ENCODE results near the gene CERS6.

DNA sequence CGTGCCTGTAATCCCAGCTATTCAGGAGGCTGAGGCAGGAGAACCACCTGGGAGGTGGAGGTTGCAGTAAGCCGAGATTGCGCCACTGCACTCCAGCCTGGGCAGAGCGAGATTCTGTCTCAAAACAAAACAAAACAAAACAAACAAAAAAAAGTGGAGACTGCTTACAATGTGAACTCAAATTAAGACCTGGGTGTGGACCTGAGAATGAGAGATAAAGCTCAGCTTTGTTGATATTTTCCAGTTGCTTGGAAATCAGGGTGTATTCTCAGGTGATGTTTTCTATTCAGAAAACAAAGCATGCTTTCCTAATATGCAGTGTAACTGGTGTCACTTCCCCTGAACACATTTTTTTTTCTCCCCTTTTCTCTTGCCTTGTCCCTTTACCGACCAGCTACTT is 5.3 kb upstream of the CERS6 start:
- TF ChIP-seq, protein P1, sequence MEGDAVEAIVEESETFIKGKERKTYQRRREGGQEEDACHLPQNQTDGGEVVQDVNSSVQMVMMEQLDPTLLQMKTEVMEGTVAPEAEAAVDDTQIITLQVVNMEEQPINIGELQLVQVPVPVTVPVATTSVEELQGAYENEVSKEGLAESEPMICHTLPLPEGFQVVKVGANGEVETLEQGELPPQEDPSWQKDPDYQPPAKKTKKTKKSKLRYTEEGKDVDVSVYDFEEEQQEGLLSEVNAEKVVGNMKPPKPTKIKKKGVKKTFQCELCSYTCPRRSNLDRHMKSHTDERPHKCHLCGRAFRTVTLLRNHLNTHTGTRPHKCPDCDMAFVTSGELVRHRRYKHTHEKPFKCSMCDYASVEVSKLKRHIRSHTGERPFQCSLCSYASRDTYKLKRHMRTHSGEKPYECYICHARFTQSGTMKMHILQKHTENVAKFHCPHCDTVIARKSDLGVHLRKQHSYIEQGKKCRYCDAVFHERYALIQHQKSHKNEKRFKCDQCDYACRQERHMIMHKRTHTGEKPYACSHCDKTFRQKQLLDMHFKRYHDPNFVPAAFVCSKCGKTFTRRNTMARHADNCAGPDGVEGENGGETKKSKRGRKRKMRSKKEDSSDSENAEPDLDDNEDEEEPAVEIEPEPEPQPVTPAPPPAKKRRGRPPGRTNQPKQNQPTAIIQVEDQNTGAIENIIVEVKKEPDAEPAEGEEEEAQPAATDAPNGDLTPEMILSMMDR (IDR thresholded peaks at IDR 0.05; ENCODE audit: poor library complexity, severe bottlenecking), result no peak
- no peak for TF ChIP-seq EZH2 (IDR thresholded peaks at IDR 0.05; ENCODE audit: borderline replicate concordance, insufficient read depth, low read length, poor library complexity, severe bottlenecking)
- TF ChIP-seq RAD21 (conservative IDR thresholded peaks at IDR 0.05), result no peak
- TF ChIP-seq MXI1 (conservative IDR thresholded peaks at IDR 0.05; ENCODE audit: poor library complexity, severe bottlenecking), result no peak
